Measurements from ENCODE around the gene ASAH2B. TPM values are rescaled to one million over a fixed set of nuclear protein-coding genes. Genes with fewer than 3 reads are reported as not detected.
"Not testable (repeated sequence)": the region's sequence is repeated elsewhere in the genome, so short reads cannot be mapped to it uniquely, and the experiment has no call there.

ASAH2B gene
- total RNA-seq, 4 donors from 2014 or later: 0.32 to 1.5 (median 1.1) TPM

GRCh38 chr10:50740293-50740648 lies 535 bp downstream of the ASAH2B start:
- no peak for DNase-seq

GRCh38 chr10:50742820-50743219 lies 3.1 kb downstream of the ASAH2B start:
- DNase-seq; H3K27ac ChIP-seq; H3K36me3 ChIP-seq; in situ Hi-C loops (cut with MboI; ENCODE audit: low sequenced_read_pairs in 4 of 4); H3K9me3 ChIP-seq; H3K27me3 ChIP-seq; H3K4me3 ChIP-seq; ATAC-seq; intact Hi-C loops (cut with DNase I; ENCODE audit: low total_unique reads): not testable (repeated sequence)
- peaks cover 6 to 10% of the 10 kb centered on the region in 2 donors for H3K4me1 ChIP-seq

More at GRCh38 chr10:50740293-50740648, 535 bp downstream of the ASAH2B start:
- peak; percentile 43 to 55 for ATAC-seq
- Histone ChIP-seq H3K27me3 (peaks cover 0 to 4% (median 0%) of the 10 kb centered on the region in 3 donors), H3K4me3 (peak overlapping the region; percentile 67 to 93 (median 84)), H3K36me3 (no peaks in the 10 kb centered on the region), H3K9me3 (no peaks in the 10 kb centered on the region), H3K4me1 (peaks cover 6 to 10% of the 10 kb centered on the region in 2 donors), H3K27ac (peak overlapping the region; percentile 78 to 81 (median 78))
- intact Hi-C loops (cut with DNase I; ENCODE audit: low total_unique reads): no loop called here
- in situ Hi-C loops (cut with MboI; ENCODE audit: low sequenced_read_pairs in 4 of 4): no loop called here
- no peak for TF ChIP-seq CTCF (IDR thresholded peaks at IDR 0.05 in 4 of 5, conservative IDR thresholded peaks at IDR 0.05 in 1 of 5)
- TF ChIP-seq POLR2A (IDR thresholded peaks at IDR 0.05): no peak

GRCh38 chr10:50766774-50767513 lies 27.2 kb downstream of the ASAH2B start:
- H3K27me3 ChIP-seq; H3K27ac ChIP-seq; H3K36me3 ChIP-seq; H3K4me1 ChIP-seq; ATAC-seq; in situ Hi-C loops (cut with MboI; ENCODE audit: low sequenced_read_pairs in 4 of 4); H3K4me3 ChIP-seq; DNase-seq; intact Hi-C loops (cut with DNase I; ENCODE audit: low total_unique reads); H3K9me3 ChIP-seq: not testable (repeated sequence)

- H3K4me3 ChIP-seq; H3K27me3 ChIP-seq; intact Hi-C loops (cut with DNase I; ENCODE audit: low total_unique reads); DNase-seq; H3K4me1 ChIP-seq; in situ Hi-C loops (cut with MboI; ENCODE audit: low sequenced_read_pairs in 4 of 4); H3K9me3 ChIP-seq; ATAC-seq; H3K36me3 ChIP-seq; H3K27ac ChIP-seq: not testable (repeated sequence)
Observed at GRCh38 chr10:50772042-50772441, 32.3 kb downstream of the ASAH2B start.

GRCh38 chr10:50774868-50775267 lies 35.1 kb downstream of the ASAH2B start:
- intact Hi-C loops (cut with DNase I; ENCODE audit: low total_unique reads); in situ Hi-C loops (cut with MboI; ENCODE audit: low sequenced_read_pairs in 4 of 4); H3K9me3 ChIP-seq; H3K4me1 ChIP-seq; H3K27ac ChIP-seq; H3K4me3 ChIP-seq; H3K36me3 ChIP-seq; ATAC-seq; DNase-seq; H3K27me3 ChIP-seq: not testable (repeated sequence)

- H3K27me3 ChIP-seq; H3K36me3 ChIP-seq; ATAC-seq; H3K4me3 ChIP-seq; H3K4me1 ChIP-seq; intact Hi-C loops (cut with DNase I; ENCODE audit: low total_unique reads); in situ Hi-C loops (cut with MboI; ENCODE audit: low sequenced_read_pairs in 4 of 4); DNase-seq; H3K27ac ChIP-seq; H3K9me3 ChIP-seq: not testable (repeated sequence)
Observed at GRCh38 chr10:50780036-50780435, 40.3 kb downstream of the ASAH2B start.

GRCh38 chr10:50782017-50782416 lies 42.3 kb downstream of the ASAH2B start:
- intact Hi-C loops (cut with DNase I; ENCODE audit: low total_unique reads); H3K27ac ChIP-seq; H3K4me1 ChIP-seq; H3K4me3 ChIP-seq; ATAC-seq; DNase-seq; H3K9me3 ChIP-seq; in situ Hi-C loops (cut with MboI; ENCODE audit: low sequenced_read_pairs in 4 of 4); H3K27me3 ChIP-seq; H3K36me3 ChIP-seq: not testable (repeated sequence)

- ATAC-seq; H3K36me3 ChIP-seq; in situ Hi-C loops (cut with MboI; ENCODE audit: low sequenced_read_pairs in 4 of 4); H3K4me3 ChIP-seq; intact Hi-C loops (cut with DNase I; ENCODE audit: low total_unique reads); DNase-seq; H3K4me1 ChIP-seq; H3K27me3 ChIP-seq; H3K9me3 ChIP-seq; H3K27ac ChIP-seq: not testable (repeated sequence)
Observed at GRCh38 chr10:50787962-50788361, 48.2 kb downstream of the ASAH2B start.

All from gastrocnemius medialis (tissue), 4 donors.